ENCODE results near the gene FBXL19. TPM values are rescaled to one million over a fixed set of nuclear protein-coding genes. Genes with fewer than 3 reads are reported as not detected.

Gene FBXL19
- total RNA-seq, 1 experiment from 2014 or later: 70.8 TPM

DNA sequence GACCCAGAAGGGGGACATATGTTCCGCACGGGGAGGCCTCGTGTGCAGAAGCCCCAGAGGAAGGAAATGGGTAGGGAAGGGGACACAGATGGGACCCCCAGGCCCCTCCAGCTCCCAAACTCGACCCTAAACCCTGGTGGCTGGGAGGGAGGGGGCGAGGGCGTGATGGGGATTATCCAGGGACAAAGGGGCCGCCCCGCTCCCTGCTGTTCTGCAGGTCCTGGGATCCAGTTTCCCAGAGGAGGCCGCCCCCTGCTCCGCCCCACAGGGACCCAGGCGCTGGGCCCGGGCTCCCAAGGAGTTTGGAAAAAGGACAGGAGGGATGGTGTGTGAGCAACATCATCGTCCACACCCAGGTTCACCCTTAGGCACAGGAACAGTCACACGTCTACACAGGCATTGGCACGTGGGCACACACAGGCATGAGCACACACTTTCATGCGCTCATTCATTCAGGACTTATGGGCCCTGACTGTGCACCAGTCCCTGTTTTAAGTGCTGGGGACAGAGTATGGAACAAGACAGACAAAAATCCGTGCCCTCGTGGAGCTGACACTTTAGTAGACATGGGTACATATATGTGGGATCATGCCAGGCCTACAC, 12.8 kb upstream of the FBXL19 start:
- Histone ChIP-seq H3K27me3 (ENCODE audit: insufficient read depth, low read depth) (no peaks in the 10 kb centered on the region), H3F3A (ENCODE audit: insufficient read depth, low read depth) (peaks cover 22% of the 10 kb centered on the region; the same call in 1 of the 2 replicates), H4K20me1 (ENCODE audit: insufficient read depth) (no peaks in the 10 kb centered on the region), H3K79me2 (ENCODE audit: low read depth) (no peaks in the 10 kb centered on the region), H3K4me2 (no peak overlapping the region), H2AFZ (no peak overlapping the region), H3K4me3 (no peak overlapping the region), H3K9me2 (ENCODE audit: insufficient read depth) (no peaks in the 10 kb centered on the region), H3K9me3 (ENCODE audit: insufficient read depth, low read depth) (no peaks in the 10 kb centered on the region), H3K36me3 (ENCODE audit: low read depth) (no peaks in the 10 kb centered on the region), H3K4me1 (replicated peaks; ENCODE audit: insufficient read depth) (no peaks in the 10 kb centered on the region), H3K27ac (no peak overlapping the region)
- no peak for DNase-seq
- TF ChIP-seq, protein P1, sequence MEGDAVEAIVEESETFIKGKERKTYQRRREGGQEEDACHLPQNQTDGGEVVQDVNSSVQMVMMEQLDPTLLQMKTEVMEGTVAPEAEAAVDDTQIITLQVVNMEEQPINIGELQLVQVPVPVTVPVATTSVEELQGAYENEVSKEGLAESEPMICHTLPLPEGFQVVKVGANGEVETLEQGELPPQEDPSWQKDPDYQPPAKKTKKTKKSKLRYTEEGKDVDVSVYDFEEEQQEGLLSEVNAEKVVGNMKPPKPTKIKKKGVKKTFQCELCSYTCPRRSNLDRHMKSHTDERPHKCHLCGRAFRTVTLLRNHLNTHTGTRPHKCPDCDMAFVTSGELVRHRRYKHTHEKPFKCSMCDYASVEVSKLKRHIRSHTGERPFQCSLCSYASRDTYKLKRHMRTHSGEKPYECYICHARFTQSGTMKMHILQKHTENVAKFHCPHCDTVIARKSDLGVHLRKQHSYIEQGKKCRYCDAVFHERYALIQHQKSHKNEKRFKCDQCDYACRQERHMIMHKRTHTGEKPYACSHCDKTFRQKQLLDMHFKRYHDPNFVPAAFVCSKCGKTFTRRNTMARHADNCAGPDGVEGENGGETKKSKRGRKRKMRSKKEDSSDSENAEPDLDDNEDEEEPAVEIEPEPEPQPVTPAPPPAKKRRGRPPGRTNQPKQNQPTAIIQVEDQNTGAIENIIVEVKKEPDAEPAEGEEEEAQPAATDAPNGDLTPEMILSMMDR (conservative IDR thresholded peaks at IDR 0.05): no peak
- no peak for TF ChIP-seq EZH2 (IDR thresholded peaks at IDR 0.05; ENCODE audit: low read depth)
- BruUV-seq (replicated peaks): no TSS peak
- ChIA-PET POLR2A (ENCODE audit: unreplicated experiment) (no interaction called here), CTCF (no interaction called here)
- intact Hi-C loops (cut with micrococcal nuclease; ENCODE audit: unreplicated experiment): no loop called here

DNA sequence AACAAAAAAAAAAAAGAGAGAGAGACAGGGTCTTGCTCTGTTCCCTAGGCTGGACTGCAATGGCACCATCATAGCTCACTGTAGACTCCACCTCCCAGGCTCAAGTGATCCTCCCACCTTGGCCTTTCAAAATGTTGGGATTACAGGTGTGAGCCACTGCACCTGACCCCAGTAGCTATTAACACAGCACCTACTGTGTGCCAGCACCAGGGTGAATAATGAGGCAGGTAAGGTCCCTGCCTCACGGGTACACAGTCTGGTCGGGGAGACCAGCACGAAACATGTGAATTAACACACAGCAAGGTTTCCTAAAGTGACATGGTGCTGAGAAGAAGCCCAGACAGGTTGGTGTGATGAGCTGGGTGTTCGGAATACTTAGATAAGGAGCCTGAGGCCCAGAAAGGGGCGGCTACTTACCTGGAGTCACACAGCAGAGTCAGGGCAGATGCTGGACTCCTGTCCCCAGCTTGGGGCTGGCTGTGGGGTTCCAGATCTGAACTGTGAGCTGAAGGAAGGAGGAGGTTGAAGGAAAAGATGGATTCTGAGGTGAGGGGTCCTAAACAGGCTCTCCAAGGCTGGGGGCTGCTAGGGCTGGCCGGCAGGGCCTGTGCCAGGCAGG, 10.5 kb upstream of the FBXL19 start:
- intact Hi-C loops (cut with micrococcal nuclease; ENCODE audit: unreplicated experiment): no loop called here
- Histone ChIP-seq H3F3A (ENCODE audit: insufficient read depth, low read depth) (peaks cover 10% of the 10 kb centered on the region; the same call in 1 of the 2 replicates), H3K27ac (no peak overlapping the region), H3K9me2 (ENCODE audit: insufficient read depth) (no peaks in the 10 kb centered on the region), H4K20me1 (ENCODE audit: insufficient read depth) (no peaks in the 10 kb centered on the region), H3K27me3 (ENCODE audit: insufficient read depth, low read depth) (no peaks in the 10 kb centered on the region), H3K36me3 (ENCODE audit: low read depth) (no peaks in the 10 kb centered on the region), H3K9me3 (ENCODE audit: insufficient read depth, low read depth) (no peaks in the 10 kb centered on the region), H3K4me3 (no peak overlapping the region), H3K4me1 (replicated peaks; ENCODE audit: insufficient read depth) (no peaks in the 10 kb centered on the region), H3K4me2 (no peak overlapping the region), H2AFZ (no peak overlapping the region), H3K79me2 (ENCODE audit: low read depth) (no peaks in the 10 kb centered on the region)
- TF ChIP-seq, protein P1 (conservative IDR thresholded peaks at IDR 0.05): no peak
- TF ChIP-seq EZH2 (IDR thresholded peaks at IDR 0.05; ENCODE audit: low read depth): no peak
- no TSS peak for BruUV-seq (replicated peaks)
- ChIA-PET POLR2A (ENCODE audit: unreplicated experiment) (interaction anchor here (0.5 kb wide), 1 partner anchor 17 kb away, joined by 3 read pairs; the partner anchor contains the start of gene CTF1), CTCF (interaction anchor here (0.6 kb wide), 1 partner anchor 15 kb away, joined by 3 read pairs; no protein-coding TSS in a partner anchor)
- DNase-seq: no peak

DNA sequence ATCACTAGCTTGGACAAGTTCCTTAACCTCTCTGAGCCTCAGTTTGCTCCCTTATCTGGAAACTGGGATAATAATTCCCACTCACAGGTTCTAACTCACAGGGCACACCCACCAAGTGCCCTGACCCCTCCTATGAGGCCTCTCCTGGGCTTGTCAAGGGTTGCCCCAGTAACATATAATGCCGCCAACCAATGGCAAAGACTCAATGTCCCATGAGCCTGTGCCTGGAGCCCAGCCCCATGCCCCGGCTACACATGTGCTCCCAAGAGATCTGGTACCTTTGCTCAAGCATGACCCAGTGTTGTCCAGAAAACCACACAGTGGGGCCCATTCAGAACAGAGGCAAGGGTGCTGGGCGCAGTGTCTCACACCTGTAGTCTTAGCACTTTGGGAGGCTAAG, 8.5 kb upstream of the FBXL19 start:
- no peak for TF ChIP-seq EZH2 (IDR thresholded peaks at IDR 0.05; ENCODE audit: low read depth)
- TF ChIP-seq, protein P1 (conservative IDR thresholded peaks at IDR 0.05): no peak
- Histone ChIP-seq H3K4me2 (no peak overlapping the region), H2AFZ (no peak overlapping the region), H3K27me3 (ENCODE audit: insufficient read depth, low read depth) (no peaks in the 10 kb centered on the region), H4K20me1 (ENCODE audit: insufficient read depth) (no peaks in the 10 kb centered on the region), H3F3A (ENCODE audit: insufficient read depth, low read depth) (peaks cover 5% of the 10 kb centered on the region; the same call in 1 of the 2 replicates), H3K4me3 (no peak overlapping the region), H3K27ac (no peak overlapping the region), H3K79me2 (ENCODE audit: low read depth) (no peaks in the 10 kb centered on the region), H3K36me3 (ENCODE audit: low read depth) (no peaks in the 10 kb centered on the region), H3K9me3 (ENCODE audit: insufficient read depth, low read depth) (no peaks in the 10 kb centered on the region; the same call in 1 of the 2 replicates), H3K4me1 (replicated peaks; ENCODE audit: insufficient read depth) (no peaks in the 10 kb centered on the region), H3K9me2 (ENCODE audit: insufficient read depth) (no peaks in the 10 kb centered on the region)
- BruUV-seq (replicated peaks): no TSS peak
- ChIA-PET POLR2A (ENCODE audit: unreplicated experiment) (no interaction called here), CTCF (no interaction called here)
- intact Hi-C loops (cut with micrococcal nuclease; ENCODE audit: unreplicated experiment): no loop called here
- no peak for DNase-seq
